ENCODE data around the gene NLGN4Y.

Gene NLGN4Y

DNA sequence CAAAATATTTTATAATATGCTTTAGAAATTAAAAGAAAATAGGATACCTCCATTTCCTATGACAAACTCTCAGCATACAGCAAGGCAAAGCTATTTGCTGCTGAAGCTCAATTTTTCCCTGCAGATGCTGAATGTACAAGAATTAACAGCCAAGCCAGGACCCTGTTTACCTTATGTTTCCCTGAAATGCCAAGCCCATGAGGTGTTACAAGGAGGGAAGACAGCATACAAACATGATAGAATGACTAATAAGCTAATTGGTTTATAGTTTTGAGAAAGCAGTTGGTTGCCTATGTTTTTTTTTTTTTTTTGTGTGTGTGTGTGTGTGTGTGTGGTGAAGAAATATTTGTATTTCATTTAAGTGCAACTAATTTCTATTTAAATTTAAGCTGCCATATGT is 113.2 kb downstream of the NLGN4Y start:
- H3K27ac ChIP-seq = no peak overlapping the region
- no peak overlapping the region for H3K4me3 ChIP-seq

DNA sequence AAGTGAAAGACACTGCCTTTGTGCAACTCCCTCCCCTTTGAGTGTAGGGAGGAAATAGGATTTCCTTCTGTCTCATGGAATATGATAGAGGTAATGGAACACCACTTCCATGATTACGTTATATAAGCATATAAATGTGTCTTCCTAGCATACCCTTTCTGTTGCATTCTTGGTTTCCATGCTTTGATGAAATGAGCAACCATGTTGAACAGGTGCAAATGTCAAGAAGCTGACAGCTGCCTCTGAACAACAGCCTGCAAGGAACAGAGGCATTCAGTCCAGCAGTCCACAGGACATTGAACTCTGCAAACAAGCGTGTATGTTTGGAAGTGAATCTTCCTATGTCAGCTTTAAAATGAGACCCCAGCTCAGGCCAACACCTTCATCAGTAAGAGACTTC is 117.5 kb downstream of the NLGN4Y start:
- H3K4me3 ChIP-seq = no peak overlapping the region
- no peak overlapping the region for H3K27ac ChIP-seq

- no peak overlapping the region for H3K27ac ChIP-seq
- H3K4me3 ChIP-seq = no peak overlapping the region
These were observed 120.0 kb downstream of the NLGN4Y start for GRCh38 chrY:14644157-14644952.

GRCh38 chrY:14679181-14679580 is 154.9 kb downstream of the NLGN4Y start:
- Histone ChIP-seq H3K27ac (no peak overlapping the region), H3K4me3 (no peak overlapping the region)

DNA sequence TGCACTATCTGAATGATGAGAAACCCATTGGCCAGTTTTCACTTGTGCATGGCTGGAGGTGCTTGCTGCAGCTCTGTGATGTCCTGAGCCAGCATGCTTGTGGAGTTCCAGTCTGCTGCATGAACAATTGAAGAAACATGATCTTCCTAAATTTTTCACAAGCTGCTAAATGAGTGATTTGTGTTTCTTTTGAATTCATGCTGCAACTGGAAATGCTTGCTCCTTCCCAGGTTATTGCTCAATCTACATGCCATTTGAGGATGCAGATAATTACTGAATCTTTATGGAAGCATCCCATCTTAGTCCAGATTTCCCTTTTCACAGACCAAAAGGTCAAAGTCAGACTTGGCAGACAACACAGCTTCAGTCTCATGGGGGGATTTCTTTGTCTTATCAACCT is 170.2 kb downstream of the NLGN4Y start:
- Histone ChIP-seq H3K27ac (no peak overlapping the region), H3K4me3 (no peak overlapping the region)

DNA sequence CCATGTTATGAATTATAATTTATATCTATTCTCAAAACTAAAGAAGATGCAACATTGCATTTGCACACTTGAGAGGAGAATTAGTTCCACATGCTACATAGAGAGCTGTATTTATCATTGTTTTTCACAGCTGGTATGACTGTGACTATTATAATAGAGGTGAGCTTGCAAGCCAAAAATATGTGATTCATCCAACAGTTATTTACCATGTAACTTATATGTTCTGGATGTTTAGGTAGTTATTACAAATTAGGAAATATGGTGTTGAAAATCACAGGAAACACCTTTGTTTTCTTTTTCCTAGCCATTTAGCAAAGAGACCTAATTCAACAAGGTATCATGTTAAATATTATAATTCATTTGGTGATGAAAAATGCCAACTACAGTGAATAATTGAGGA is 183.8 kb downstream of the NLGN4Y start:
- no peak overlapping the region for H3K4me3 ChIP-seq
- no peak overlapping the region for H3K27ac ChIP-seq

GRCh38 chrY:14741596-14741995 is 217.3 kb downstream of the NLGN4Y start:
- Histone ChIP-seq H3K27ac (no peak overlapping the region), H3K4me3 (no peak overlapping the region)

DNA sequence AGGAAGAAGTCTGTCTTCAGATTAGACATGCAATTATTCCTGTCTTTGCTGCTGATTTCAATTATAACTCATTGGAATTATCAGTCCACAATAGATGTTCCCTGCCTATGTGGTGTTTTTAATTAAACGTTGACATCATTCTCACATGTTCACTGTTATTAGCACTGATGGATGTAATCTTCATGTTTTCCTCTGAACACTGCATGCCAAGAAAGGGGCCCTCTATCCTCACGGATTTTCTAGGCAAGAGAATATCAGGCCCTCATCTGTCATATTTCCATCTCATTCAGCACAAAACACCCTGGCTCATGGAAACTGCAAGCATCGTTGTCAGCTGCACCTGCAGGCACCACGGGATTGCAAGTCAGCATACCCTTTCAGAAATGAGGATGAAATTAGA is 224.0 kb downstream of the NLGN4Y start:
- no peak overlapping the region for H3K27ac ChIP-seq

GRCh38 chrY:14755571-14755970 is 231.2 kb downstream of the NLGN4Y start:
- H3K27ac ChIP-seq = no peak overlapping the region

More for the DNA sequence above, 224.0 kb downstream of the NLGN4Y start:
- H3K4me3 ChIP-seq = no peak overlapping the region

DNA sequence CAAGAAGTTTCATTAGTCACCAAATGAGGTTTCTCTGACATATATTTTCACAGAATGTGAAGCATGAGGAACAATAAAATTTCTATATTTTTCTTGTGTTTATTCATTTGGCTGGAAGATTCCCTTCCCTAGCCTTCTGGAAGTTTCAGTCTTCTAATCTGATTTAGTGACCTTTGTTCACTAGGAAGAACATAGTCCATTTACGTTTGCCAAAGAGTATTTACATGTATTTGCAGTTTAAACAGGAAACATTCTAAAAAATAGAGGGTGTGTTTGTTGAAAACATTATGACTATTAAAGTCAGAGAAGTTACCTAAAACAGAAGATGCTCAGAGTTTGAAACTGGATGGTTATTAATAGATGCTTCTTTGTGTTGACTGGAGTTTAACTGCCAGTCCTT is 238.6 kb downstream of the NLGN4Y start:
- Histone ChIP-seq H3K27ac (no peak overlapping the region), H3K4me3 (no peak overlapping the region)

More at GRCh38 chrY:14755571-14755970, 231.2 kb downstream of the NLGN4Y start:
- no peak overlapping the region for H3K4me3 ChIP-seq

DNA sequence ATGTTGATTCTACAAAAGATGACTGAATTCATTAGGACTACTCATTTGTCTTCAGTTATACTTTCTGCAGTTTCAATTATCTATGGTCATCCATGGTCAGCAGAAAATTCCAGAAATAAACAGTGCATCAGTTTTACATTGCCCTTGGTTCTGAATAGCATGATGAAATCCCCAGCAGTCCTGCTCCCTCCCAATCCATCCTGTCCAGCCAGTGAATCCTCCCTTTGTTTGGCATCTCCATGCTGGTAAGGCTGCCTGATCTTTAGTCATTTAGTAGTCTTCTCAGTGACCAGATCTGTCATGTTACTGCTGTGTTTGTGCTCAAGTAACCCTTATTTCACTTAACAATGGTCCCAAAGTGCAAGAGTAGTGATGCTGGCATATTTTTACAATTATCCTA is 239.3 kb downstream of the NLGN4Y start:
- Histone ChIP-seq H3K27ac (no peak overlapping the region), H3K4me3 (no peak overlapping the region)

DNA sequence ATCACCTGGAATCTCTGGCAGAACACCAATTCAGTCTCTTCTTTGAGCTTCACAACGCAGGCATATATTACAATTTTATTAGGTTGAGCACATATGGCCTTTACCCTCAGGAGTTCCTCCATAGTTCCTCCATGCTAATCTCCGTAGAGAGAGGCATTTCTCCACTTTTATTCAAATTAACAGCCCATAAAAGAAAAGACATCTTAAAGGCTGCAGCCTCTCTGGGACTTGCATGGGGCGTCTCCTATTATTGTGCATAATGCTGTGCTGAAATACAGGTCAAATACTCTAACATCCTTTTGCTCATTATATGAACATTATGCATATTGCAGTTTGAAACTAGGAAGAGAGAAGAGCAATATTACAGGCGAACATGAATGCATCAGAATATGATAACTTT is 253.9 kb downstream of the NLGN4Y start:
- H3K27ac ChIP-seq = no peak overlapping the region

GRCh38 chrY:14793104-14793503 is 268.8 kb downstream of the NLGN4Y start:
- no peak overlapping the region for H3K4me3 ChIP-seq
- H3K27ac ChIP-seq = no peak overlapping the region

More for the DNA sequence above, 253.9 kb downstream of the NLGN4Y start:
- H3K4me3 ChIP-seq = no peak overlapping the region

GRCh38 chrY:14793674-14794073 is 269.3 kb downstream of the NLGN4Y start:
- no peak overlapping the region for H3K27ac ChIP-seq
- no peak overlapping the region for H3K4me3 ChIP-seq

DNA sequence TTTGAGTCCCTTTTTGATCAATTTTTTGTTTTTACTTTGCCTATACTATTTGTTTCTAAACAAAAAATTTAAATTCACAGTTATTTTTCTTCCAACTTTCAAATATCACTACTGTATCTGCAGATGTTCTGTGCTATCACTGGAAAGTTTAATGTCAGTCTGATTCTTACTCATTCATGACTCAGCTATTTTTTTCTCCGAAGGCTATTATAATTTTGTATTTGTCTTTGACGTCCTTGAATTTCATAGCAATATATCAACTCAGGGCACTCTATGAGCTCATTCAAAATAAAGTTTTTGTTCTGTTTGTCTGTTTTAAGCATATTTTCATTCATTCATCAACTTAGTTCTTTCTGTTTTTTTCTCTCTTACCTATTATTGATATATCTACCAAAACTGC is 273.7 kb downstream of the NLGN4Y start:
- H3K27ac ChIP-seq = no peak overlapping the region
- H3K4me3 ChIP-seq = no peak overlapping the region

GRCh38 chrY:14801096-14801495 is 276.8 kb downstream of the NLGN4Y start:
- Histone ChIP-seq H3K27ac (no peak overlapping the region), H3K4me3 (no peak overlapping the region)

- Histone ChIP-seq H3K27ac (no peak overlapping the region), H3K4me3 (no peak overlapping the region)
These were observed 277.8 kb downstream of the NLGN4Y start for GRCh38 chrY:14802125-14802524.

GRCh38 chrY:14804041-14804440 is 279.7 kb downstream of the NLGN4Y start:
- Histone ChIP-seq H3K27ac (no peak overlapping the region), H3K4me3 (no peak overlapping the region)

DNA sequence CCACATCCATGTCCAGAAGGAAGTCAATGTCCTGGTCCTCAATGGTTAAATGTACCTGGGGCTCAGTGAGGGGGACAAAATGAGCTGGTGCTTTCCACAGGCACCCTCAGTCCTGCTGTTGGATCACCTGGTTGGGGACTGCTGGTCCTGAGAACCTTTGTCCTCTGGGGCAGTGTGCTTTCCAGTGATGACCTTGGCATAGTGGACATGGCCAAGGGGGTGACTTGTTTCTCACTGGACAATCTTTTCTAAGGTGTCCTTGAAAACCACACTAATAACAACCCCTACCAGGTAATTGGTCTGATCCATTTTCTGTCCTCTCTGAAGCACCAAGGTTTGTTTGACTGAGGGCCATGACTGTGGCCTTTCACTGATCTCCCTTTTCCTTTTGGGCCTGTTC is 294.1 kb downstream of the NLGN4Y start:
- Histone ChIP-seq H3K4me3 (no peak overlapping the region), H3K27ac (no peak overlapping the region)

GRCh38 chrY:14822201-14822600 is 297.9 kb downstream of the NLGN4Y start:
- H3K4me3 ChIP-seq = no peak overlapping the region

DNA sequence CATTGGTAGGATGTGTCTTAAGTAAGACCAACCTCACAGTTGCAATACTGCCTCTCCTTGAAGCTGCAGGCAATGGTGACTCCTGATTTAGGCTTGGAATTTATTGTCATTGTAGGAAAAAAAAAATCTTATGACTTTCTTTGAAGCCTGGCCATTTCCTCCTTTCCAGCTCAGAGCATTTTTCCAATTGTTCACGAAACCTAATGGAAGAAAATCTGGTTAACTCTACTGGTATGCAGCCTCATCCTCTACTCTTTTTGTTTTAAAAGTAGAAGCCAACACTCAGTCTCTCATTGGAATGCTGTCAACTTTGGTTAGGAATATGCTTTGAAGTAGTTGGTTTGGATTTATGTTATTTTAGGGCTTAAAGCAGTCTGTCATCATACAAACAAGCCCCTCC is 298.6 kb downstream of the NLGN4Y start:
- Histone ChIP-seq H3K27ac (no peak overlapping the region), H3K4me3 (no peak overlapping the region)

More at GRCh38 chrY:14822201-14822600, 297.9 kb downstream of the NLGN4Y start:
- no peak overlapping the region for H3K27ac ChIP-seq

- Histone ChIP-seq H3K27ac (no peak overlapping the region), H3K4me3 (no peak overlapping the region)
These were observed 300.3 kb downstream of the NLGN4Y start for GRCh38 chrY:14824583-14824982.

All from skin epidermis (tissue), 12 donors.